BLaER1 treated with 17β-estradiol and CSF1 and Interleukin-3, amounts not matched to agents 10 nM and 100 nM (cell line): ENCODE results near the gene LPIN1.

Experiments used
- H3K27ac ChIP-seq, 11 experiments: shearing (Covaris generic); formaldehyde crosslinking; 2 replicates each; pipeline ENCODE4 v1.8.1; 2022
- H3K27me3 ChIP-seq, 11 experiments: shearing (Covaris generic); formaldehyde crosslinking; 2 replicates each; pipeline ENCODE4 v1.8.1; 2022
- H3K36me3 ChIP-seq, 11 experiments: shearing (Covaris generic); formaldehyde crosslinking; 2 replicates each; pipeline ENCODE4 v1.8.1; 2022
- H3K4me1 ChIP-seq, 10 experiments: shearing (Covaris generic); formaldehyde crosslinking; 2 replicates each; pipeline ENCODE4 v1.8.1; 2022
- H3K4me2 ChIP-seq, 11 experiments: shearing (Covaris generic); formaldehyde crosslinking; 2 replicates each; pipeline ENCODE4 v1.8.1; 2022
- H3K4me3 ChIP-seq, 10 experiments: shearing (Covaris generic); formaldehyde crosslinking; 2 replicates each; pipeline ENCODE4 v1.8.1; 2022
- H3K9ac ChIP-seq, 11 experiments: shearing (Covaris generic); formaldehyde crosslinking; 2 replicates each; pipeline ENCODE4 v1.8.1; 2022
- H3K9me3 ChIP-seq, 11 experiments: shearing (Covaris generic); formaldehyde crosslinking; replicated peaks in 1 of 11; 2 replicates each; pipeline ENCODE4 v1.8.1; 2022
- H4K20me1 ChIP-seq, 11 experiments: shearing (Covaris generic); formaldehyde crosslinking; 2 replicates each; pipeline ENCODE4 v1.8.1; 2022
- Cebpa-rat ChIP-seq, 11 experiments: shearing (Covaris generic); IDR thresholded peaks; 2 replicates each; pipeline ENCODE4 v1.8.1; 2022

Gene LPIN1

GRCh38 chr2:11829324-11829946 is 83.0 kb downstream of the LPIN1 start:
- Histone ChIP-seq H3K4me3 (peak overlapping the region in 9 of 10 experiments; percentile 3 to 53 (median 31); a peak in 14 of 20 replicates), H3K4me2 (peak overlapping the region; percentile 79 to 93 (median 89)), H3K4me1 (peaks cover 55 to 61% (median 57%) of the 10 kb centered on the region in 10 experiments), H3K9ac (peak overlapping the region in 9 of 11 experiments; percentile 28 to 84 (median 66); a peak in 18 of 22 replicates), H3K9me3 (peaks cover 4 to 14% (median 9%) of the 10 kb centered on the region in 11 experiments; a peak in 21 of 22 replicates), H3K27ac (peak overlapping the region in 9 of 11 experiments; percentile 57 to 95 (median 81); a peak in 18 of 22 replicates), H3K27me3 (peaks cover 0 to 91% (median 0%) of the 10 kb centered on the region in 11 experiments; a peak in 7 of 22 replicates), H4K20me1 (peaks cover 0 to 27% (median 0%) of the 10 kb centered on the region in 11 experiments; a peak in 6 of 22 replicates), H3K36me3 (peaks cover 25 to 42% (median 32%) of the 10 kb centered on the region in 11 experiments)
- no peak for TF ChIP-seq Cebpa-rat (IDR thresholded peaks at IDR 0.05)

GRCh38 chr2:11829947-11830707 is 83.7 kb downstream of the LPIN1 start:
- Histone ChIP-seq H3K27ac (peak overlapping the region in 9 of 11 experiments; percentile 57 to 95 (median 81); a peak in 18 of 22 replicates), H4K20me1 (peaks cover 0 to 21% (median 0%) of the 10 kb centered on the region in 11 experiments; a peak in 5 of 22 replicates), H3K4me2 (peak overlapping the region; percentile 79 to 93 (median 89)), H3K9ac (peak overlapping the region in 9 of 11 experiments; percentile 28 to 84 (median 66); a peak in 18 of 22 replicates), H3K9me3 (peaks cover 11 to 21% (median 16%) of the 10 kb centered on the region in 11 experiments; a peak in 21 of 22 replicates), H3K4me3 (peak overlapping the region; percentile 3 to 53 (median 40); a peak in 15 of 20 replicates), H3K27me3 (peaks cover 0 to 91% (median 0%) of the 10 kb centered on the region in 11 experiments; a peak in 7 of 22 replicates), H3K4me1 (peaks cover 55 to 61% (median 57%) of the 10 kb centered on the region in 10 experiments), H3K36me3 (peaks cover 18 to 35% (median 25%) of the 10 kb centered on the region in 11 experiments)
- peak in 9 of 11 experiments; percentile 71 to 94 (median 84); a peak in 18 of 22 replicates for TF ChIP-seq Cebpa-rat (IDR thresholded peaks at IDR 0.05)

GRCh38 chr2:11830708-11831301 is 84.4 kb downstream of the LPIN1 start:
- H3K9me3 ChIP-seq: peaks cover 16 to 27% (median 18%) of the 10 kb centered on the region in 11 experiments; a peak in 21 of 22 replicates
- H4K20me1 ChIP-seq: peaks cover 0 to 21% (median 0%) of the 10 kb centered on the region in 11 experiments; a peak in 5 of 22 replicates
- H3K4me1 ChIP-seq: peaks cover 55 to 61% (median 57%) of the 10 kb centered on the region in 10 experiments
- peaks cover 12 to 28% (median 18%) of the 10 kb centered on the region in 11 experiments; a peak in 18 of 22 replicates for H3K36me3 ChIP-seq
- peak overlapping the region; percentile 79 to 93 (median 89) for H3K4me2 ChIP-seq
- peak overlapping the region in 9 of 11 experiments; percentile 57 to 95 (median 81); a peak in 18 of 22 replicates for H3K27ac ChIP-seq
- peaks cover 0 to 91% (median 0%) of the 10 kb centered on the region in 11 experiments; a peak in 7 of 22 replicates for H3K27me3 ChIP-seq
- no peak for TF ChIP-seq Cebpa-rat (IDR thresholded peaks at IDR 0.05)
- peak overlapping the region in 9 of 11 experiments; percentile 28 to 84 (median 65); a peak in 16 of 22 replicates for H3K9ac ChIP-seq
- peak overlapping the region in 8 of 10 experiments; percentile 2 to 51 (median 38); a peak in 8 of 20 replicates for H3K4me3 ChIP-seq

GRCh38 chr2:11831415-11831814 is 85.0 kb downstream of the LPIN1 start:
- peaks cover 0 to 90% (median 0%) of the 10 kb centered on the region in 11 experiments; a peak in 7 of 22 replicates for H3K27me3 ChIP-seq
- H3K36me3 ChIP-seq: peaks cover 6 to 22% (median 12%) of the 10 kb centered on the region in 11 experiments; a peak in 18 of 22 replicates
- peak overlapping the region; percentile 79 to 93 (median 89); a peak in 21 of 22 replicates for H3K4me2 ChIP-seq
- TF ChIP-seq Cebpa-rat (IDR thresholded peaks at IDR 0.05): no peak
- H3K9ac ChIP-seq: peak overlapping the region in 2 of 11 experiments; percentile 69 to 84; a peak in 2 of 22 replicates
- peaks cover 0 to 21% (median 0%) of the 10 kb centered on the region in 11 experiments; a peak in 5 of 22 replicates for H4K20me1 ChIP-seq
- peaks cover 16 to 28% (median 18%) of the 10 kb centered on the region in 11 experiments; a peak in 21 of 22 replicates for H3K9me3 ChIP-seq
- peaks cover 55 to 61% (median 57%) of the 10 kb centered on the region in 10 experiments for H3K4me1 ChIP-seq
- peak overlapping the region in 8 of 11 experiments; percentile 76 to 95 (median 82); a peak in 15 of 22 replicates for H3K27ac ChIP-seq
- no peak overlapping the region for H3K4me3 ChIP-seq

- Histone ChIP-seq H3K4me2 (peak overlapping the region in 10 of 11 experiments; percentile 23 to 93 (median 88); a peak in 20 of 22 replicates), H3K36me3 (peaks cover 0 to 11% (median 3%) of the 10 kb centered on the region in 11 experiments; a peak in 7 of 22 replicates), H3K4me1 (peaks cover 55 to 61% (median 57%) of the 10 kb centered on the region in 10 experiments), H3K27me3 (peaks cover 0 to 90% (median 0%) of the 10 kb centered on the region in 11 experiments; a peak in 7 of 22 replicates), H4K20me1 (peaks cover 0 to 21% (median 0%) of the 10 kb centered on the region in 11 experiments; a peak in 5 of 22 replicates), H3K4me3 (no peak overlapping the region), H3K9ac (peak overlapping the region in 1 of 11 experiments; percentile 30; a peak in 1 of 22 replicates), H3K9me3 (peaks cover 16 to 29% (median 18%) of the 10 kb centered on the region in 11 experiments; a peak in 21 of 22 replicates), H3K27ac (peak overlapping the region in 8 of 11 experiments; percentile 6 to 95 (median 36); a peak in 10 of 22 replicates)
- no peak for TF ChIP-seq Cebpa-rat (IDR thresholded peaks at IDR 0.05)
Observed at GRCh38 chr2:11832531-11832930, 86.1 kb downstream of the LPIN1 start.

GRCh38 chr2:11833601-11834000 is 87.2 kb downstream of the LPIN1 start:
- no peak overlapping the region for H3K9ac ChIP-seq
- peak overlapping the region; percentile 29 to 93 (median 86); a peak in 21 of 22 replicates for H3K4me2 ChIP-seq
- peaks cover 0 to 15% (median 0%) of the 10 kb centered on the region in 11 experiments; a peak in 5 of 22 replicates for H4K20me1 ChIP-seq
- peaks cover 50 to 55% (median 52%) of the 10 kb centered on the region in 10 experiments for H3K4me1 ChIP-seq
- peaks cover 0 to under 1% (median 0%) of the 10 kb centered on the region in 11 experiments; a peak in 1 of 22 replicates for H3K36me3 ChIP-seq
- peaks cover 16 to 29% (median 18%) of the 10 kb centered on the region in 11 experiments; a peak in 21 of 22 replicates for H3K9me3 ChIP-seq
- H3K4me3 ChIP-seq: no peak overlapping the region
- no peak for TF ChIP-seq Cebpa-rat (IDR thresholded peaks at IDR 0.05)
- H3K27me3 ChIP-seq: peaks cover 0 to 87% (median 0%) of the 10 kb centered on the region in 11 experiments; a peak in 7 of 22 replicates
- peak overlapping the region in 2 of 11 experiments; percentile 35 to 95; a peak in 4 of 22 replicates for H3K27ac ChIP-seq

GRCh38 chr2:11835403-11835802 is 89.0 kb downstream of the LPIN1 start:
- no peak overlapping the region for H3K9ac ChIP-seq
- H4K20me1 ChIP-seq: no peaks in the 10 kb centered on the region; a peak in 1 of 22 replicates
- no peaks in the 10 kb centered on the region for H3K36me3 ChIP-seq
- peak in 7 of 11 experiments; percentile 13 to 68 (median 40); a peak in 7 of 22 replicates for TF ChIP-seq Cebpa-rat (IDR thresholded peaks at IDR 0.05)
- peaks cover 16 to 29% (median 18%) of the 10 kb centered on the region in 11 experiments; a peak in 21 of 22 replicates for H3K9me3 ChIP-seq
- H3K4me2 ChIP-seq: no peak overlapping the region
- H3K4me3 ChIP-seq: no peak overlapping the region
- no peak overlapping the region for H3K27ac ChIP-seq
- peaks cover 35 to 39% (median 36%) of the 10 kb centered on the region in 10 experiments for H3K4me1 ChIP-seq
- peaks cover 0 to 84% (median 0%) of the 10 kb centered on the region in 11 experiments; a peak in 7 of 22 replicates for H3K27me3 ChIP-seq
